Globus pallidus (tissue), 1 donor: Measurements from ENCODE around the gene ZNF44.

Source experiments
- DNase-seq: peaks from one replicate; pipeline ENCODE4 v3.0.0-alpha.2; 2015; ENCODE audit warnings: low spot score

The ZNF44 gene

DNA sequence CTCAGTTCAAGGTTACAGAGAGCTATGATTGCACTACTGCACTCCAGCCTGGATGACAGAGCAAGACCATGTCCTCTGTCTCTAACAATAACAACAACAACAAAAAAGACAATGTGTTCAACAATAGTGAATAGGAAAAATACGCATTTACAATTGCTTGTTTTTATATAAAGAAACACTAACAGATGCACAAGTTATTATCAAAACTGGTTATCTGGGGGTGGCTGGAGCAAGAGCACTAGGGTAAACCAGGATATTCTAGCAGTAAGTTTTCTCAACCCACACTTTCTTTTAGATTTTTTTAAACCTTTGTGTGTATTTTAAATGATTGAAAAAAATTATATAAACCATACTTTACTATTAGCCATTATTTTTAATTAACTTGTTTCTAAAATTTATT is 33.1 kb downstream of the ZNF44 start:
- no peak for DNase-seq

DNA sequence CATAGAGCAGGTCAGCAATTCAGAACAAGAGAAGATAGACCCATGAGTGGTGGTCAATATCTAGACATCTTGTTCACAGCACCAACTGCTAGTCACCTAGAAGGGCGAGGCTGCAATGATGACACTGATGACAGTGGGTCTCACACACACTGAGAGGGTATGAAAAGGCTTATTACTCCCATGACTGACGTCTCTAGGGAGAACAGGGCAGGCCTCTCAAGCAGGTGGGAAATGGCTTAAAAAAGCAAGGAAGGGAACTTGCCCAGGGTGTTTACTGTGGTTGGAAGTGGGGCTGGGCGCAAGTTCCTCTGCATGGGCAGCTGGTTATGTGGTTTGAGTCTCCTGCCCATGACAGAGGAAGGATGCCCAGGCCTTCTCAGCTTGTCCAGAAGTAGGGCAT is 33.8 kb downstream of the ZNF44 start:
- DNase-seq, result no peak

DNA sequence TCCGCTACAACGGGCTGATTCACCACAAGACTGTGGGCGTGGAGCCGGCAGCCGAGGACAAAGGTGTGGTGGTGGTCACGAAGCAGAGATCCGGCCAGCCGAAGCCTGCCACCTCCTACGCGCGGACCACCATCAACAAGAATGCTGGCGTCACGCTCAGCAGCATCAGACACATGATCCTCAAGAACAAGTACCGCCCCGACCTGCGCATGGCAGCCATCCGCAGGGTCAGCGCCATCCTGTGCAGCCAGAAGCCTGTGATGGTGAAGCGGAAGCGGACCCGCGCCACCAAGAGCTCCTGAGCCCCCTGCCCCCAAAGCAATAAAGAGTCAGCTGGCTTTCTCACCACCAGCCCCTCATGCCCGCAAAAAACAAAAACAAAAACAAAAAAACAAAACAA is 34.4 kb downstream of the ZNF44 start:
- DNase-seq, result no peak

DNA sequence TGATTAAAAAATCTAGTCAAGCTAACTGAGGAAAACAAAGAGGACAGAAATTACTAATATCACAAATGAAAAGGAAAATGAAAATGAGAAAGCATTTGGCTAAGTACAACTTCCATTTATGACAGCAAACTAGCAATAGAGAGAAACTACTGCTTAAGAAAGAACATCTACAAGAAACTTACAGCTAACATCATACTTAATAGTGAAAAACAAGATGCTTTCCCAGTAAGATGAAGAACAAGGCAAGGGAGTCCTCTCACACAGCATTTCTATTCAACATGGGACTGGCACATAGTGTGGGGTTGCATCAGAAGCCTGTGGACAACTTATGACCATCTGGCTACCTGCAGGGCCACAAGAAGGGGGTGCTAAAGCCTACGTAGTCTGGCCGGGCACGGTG is 39.3 kb downstream of the ZNF44 start:
- DNase-seq, result no peak

DNA sequence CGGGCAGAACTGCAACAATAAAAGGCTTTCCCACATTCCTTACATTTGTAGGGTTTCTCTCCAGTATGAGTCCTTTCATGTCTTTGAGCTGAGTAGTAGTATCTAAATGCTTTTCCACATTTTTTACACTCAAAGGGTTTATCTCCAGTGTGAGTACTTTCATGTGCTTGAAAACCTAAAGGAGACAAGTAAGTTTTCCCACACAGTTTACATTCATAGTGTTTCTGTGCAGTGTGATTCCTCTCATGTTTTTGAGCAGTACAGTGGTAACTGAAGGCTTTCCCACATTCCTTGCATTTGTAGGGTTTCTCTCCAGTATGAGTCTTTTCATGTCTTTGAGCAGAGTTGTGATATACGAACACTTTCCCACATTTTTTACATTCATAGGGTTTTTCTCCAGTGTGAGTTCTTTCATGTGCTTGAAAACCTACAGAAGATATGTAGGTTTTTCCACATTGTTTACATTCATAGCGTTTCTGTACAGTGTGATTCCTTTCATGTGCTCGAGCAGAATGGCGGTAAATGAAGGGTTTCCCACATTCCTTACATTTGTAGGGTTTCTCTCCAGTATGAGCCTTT is 47.0 kb downstream of the ZNF44 start:
- no peak for DNase-seq

DNA sequence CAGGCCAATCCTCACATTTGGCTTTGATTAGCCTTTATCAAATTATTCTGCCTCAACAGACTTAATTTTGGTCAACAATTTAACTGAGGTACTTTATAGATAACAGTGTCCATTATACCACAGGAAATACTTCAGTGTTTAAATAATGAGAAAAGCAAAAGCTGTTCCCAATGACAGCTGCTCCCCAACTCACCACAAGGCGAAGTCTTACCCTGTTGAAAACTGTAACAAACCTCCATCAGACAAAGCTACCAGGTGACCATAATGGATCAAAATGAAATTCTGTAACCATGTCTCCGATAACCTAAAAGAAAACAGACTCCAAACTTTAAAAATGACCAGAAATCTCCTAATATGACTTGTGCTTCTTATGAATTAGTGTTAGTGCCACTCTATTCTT is 50.3 kb downstream of the ZNF44 start:
- no peak for DNase-seq

DNA sequence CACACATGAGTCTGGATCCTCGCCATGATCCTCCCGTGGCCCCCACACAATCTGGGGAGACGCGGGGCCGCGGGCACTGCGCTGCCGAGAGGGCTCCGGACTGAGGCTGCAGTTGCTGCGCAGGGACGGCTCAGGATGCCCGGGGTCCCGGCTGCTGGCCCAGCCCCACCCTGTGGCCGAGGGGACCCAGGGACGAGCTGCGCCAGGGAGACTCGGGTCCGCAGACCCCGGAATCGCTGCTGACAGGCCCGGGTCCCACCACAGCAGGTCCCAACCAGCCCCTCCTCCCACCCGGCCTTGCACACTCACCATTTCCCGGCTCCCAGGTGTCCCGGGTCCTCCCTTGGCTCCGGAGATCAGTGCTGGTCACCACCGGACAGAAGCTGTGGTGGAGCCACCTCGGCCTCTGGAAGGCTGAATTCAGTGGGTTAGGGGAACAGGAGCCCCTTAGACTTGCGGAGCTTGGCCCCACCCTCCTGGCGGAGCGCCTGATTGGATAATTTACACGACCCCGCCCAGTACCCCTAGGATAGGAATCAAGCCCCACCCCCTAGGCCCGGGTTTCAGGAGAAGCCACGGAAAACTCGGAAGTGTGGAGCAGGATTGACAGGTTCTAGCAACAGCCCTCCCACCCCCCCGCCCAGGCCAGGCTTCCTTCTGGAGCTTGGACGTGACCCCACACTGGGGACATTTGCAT is 57.4 kb downstream of the ZNF44 start:
- no peak for DNase-seq

DNA sequence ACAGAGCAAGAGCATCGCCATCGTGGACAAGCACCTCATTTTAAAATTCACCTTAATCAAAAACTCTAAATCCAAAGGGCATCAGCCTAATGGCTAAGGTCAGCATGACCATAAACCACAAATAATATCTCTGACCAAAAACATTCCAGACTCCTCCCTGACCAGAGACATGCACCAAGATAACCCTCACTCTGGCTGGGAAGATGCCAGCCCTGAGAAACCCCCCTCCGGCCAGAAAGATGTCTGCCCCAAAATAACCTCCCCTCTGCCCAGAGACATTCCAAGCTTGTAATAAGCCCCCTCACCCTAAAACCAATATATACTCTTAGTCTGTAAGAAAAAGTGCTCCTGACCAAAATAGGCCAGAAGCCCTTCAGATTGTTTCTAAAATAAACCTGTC is 61.7 kb downstream of the ZNF44 start:
- DNase-seq, result no peak

DNA sequence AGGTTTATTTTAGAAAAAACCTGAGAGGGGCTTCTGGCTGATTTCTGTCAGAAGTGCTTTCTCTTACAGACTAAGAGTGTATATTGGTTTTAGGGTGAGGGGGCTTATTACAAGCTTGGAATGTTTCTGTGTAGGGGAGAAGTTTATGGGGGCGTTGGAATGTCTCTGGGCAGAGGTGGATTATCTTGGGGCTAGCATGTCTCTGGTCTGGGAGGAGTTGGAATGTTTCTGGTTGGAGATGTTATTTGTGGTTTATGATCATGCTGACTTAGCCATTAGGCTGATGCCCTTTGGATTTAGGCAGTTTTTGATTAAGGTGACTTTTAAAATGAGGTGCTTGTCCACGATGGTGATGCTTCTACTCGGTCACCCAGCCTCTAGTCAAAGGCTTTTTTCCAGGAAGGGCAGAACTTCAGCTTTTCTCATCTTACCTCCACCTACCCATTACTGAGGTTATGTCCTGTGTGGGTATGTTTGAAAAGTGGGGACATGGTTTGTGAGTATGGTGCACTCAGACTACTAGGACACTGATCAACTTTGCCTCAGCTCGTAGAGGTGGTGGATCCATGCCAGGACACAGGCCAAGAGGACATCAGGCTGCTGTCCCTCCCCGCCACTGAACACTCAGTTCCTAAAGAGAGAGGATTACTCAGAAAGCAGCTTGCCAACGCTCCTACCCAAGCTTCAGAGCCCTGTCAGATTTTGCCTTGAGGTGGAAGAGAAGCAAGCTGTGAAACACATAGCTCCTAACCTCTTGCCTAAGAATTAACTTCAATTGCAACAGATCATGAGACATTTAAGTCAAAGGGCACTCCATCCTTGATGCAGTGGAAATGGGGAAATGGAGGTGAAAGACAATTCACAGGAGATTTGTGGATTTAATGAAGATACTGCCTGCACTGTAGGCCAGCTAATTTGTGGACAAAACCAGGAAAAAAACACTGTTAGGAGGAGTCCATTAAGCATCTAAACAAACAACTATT is 63.6 kb downstream of the ZNF44 start:
- no peak for DNase-seq

DNA sequence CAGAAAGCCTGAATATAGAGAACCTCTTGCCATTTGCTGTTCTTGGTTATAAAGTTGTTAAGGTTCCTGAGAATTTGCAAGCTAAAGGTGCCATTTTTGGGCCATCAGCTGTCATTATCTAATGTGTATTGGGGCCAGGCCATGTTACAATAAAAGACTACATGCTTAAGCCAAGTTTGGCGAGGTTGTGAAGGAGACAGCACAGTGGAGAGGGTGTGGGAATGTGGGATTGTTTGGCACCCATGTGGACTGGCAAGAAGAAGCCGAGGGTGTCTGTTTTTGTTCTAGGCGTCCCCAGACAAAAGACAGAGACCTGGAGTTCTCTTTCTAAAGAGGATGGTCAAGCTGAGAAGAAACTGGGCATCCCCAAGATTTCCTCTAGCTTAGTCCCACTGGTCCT is 64.7 kb downstream of the ZNF44 start:
- DNase-seq, result no peak

DNA sequence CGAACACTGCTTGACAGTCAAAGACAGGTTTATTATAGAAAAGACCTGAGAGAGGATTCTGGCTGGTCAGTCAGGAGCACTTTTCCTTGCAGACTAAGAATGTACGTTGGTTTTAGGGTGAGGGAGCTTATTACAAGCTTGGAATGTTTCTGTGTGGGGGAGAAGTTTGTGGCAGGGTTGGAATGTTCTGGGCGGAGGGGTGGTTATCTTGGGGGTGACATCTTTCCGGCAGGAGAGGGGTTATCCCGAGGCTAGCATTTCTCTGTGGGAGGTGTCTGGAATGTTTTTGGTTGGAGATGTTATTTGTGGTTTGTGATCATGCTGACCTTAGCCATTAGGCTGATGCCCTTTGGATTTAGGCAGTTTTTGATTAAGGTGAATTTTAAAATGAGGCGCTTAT is 70.0 kb downstream of the ZNF44 start:
- no peak for DNase-seq

DNA sequence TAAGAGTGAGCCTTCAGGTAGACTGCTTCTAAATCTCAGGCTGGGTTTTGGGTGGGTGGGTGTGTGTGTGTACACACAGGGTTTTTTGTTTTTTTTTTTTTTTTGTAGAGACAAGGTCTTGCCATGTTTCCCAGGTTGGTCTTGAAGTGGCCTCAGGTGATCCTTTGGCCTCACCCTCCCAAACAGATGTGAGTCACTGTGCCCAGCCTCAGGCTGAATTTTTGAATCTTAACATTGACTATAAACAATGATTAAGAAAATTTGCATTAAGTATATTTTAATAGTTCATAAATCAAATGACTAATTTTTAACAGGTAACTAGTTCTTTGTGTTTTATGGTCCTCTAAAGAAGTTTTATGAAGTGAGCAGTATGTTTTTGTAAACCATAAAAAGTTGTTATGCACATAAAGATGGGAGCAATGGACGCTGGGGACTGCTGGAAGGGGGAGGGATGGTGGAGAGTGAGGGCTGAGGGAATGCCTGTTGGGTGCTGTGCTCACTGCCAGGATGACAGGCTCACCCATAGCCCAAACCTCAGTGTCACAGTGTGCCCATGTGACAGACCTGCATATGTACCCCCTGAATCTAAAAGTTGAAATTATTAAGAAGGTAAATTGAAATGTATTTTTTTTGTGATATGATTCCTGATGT is 71.6 kb downstream of the ZNF44 start:
- no peak for DNase-seq
